GM23338 (cell line): ENCODE measurements around the gene SLC16A6.

Experiments used
- EZH2 ChIP-seq: fragments of 200-600 bp; sonication (generic); IDR thresholded peaks from one replicate; pipeline ENCODE4 v1.8.0; 2017; ENCODE audit warnings: antibody characterized with exemption, mild to moderate bottlenecking, low read depth; ENCODE audit not compliant: unreplicated experiment
- EZH2phosphoT487 ChIP-seq: fragments of 200-600 bp; sonication (generic); IDR thresholded peaks from one replicate; pipeline ENCODE4 v1.8.1; 2018; ENCODE audit warnings: antibody characterized with exemption; ENCODE audit not compliant: unreplicated experiment
- JUNB ChIP-seq: IDR thresholded peaks from one replicate; pipeline ENCODE4 v1.6.1; 2016; ENCODE audit warnings: antibody characterized with exemption; ENCODE audit not compliant: unreplicated experiment
- POLR2AphosphoS5 ChIP-seq: IDR thresholded peaks from 2 replicates; pipeline ENCODE4 v1.6.1; 2016; ENCODE audit warnings: antibody characterized with exemption, low read depth
- ZNF114 ChIP-seq: fragments of 250-450 bp; sonication (Bioruptor Pico); IDR thresholded peaks from 2 replicates; pipeline ENCODE4 v1.5.0; 2020; ENCODE audit warnings: mild to moderate bottlenecking, moderate library complexity
- ZNF331 ChIP-seq: fragments of 250-450 bp; sonication (Bioruptor Pico); IDR thresholded peaks from 2 replicates; pipeline ENCODE4 v1.5.0; 2020; ENCODE audit warnings: low read depth, mild to moderate bottlenecking, moderate library complexity
- TF ChIP-seq, protein P1 (sequence below), 2 experiments: fragments of 200-600 bp in 1 of 2; sonication (generic) in 1 of 2; conservative IDR thresholded peaks; 2 replicates each; pipeline versions ENCODE4 v1.5.1 to v1.6.1; 2016 to 2017; ENCODE audit warnings: antibody characterized with exemption in 2 of 2, low read depth in 2 of 2, mild to moderate bottlenecking in 2 of 2, moderate library complexity in 1 of 2
- TF ChIP-seq, protein P2 (sequence below): IDR thresholded peaks from one replicate; pipeline ENCODE4 v1.6.1; 2018; ENCODE audit warnings: antibody characterized with exemption; ENCODE audit not compliant: unreplicated experiment
- TF ChIP-seq, protein P3 (sequence below): IDR thresholded peaks from 2 replicates; pipeline ENCODE4 v1.6.1; 2016; ENCODE audit warnings: antibody characterized with exemption

DNA sequence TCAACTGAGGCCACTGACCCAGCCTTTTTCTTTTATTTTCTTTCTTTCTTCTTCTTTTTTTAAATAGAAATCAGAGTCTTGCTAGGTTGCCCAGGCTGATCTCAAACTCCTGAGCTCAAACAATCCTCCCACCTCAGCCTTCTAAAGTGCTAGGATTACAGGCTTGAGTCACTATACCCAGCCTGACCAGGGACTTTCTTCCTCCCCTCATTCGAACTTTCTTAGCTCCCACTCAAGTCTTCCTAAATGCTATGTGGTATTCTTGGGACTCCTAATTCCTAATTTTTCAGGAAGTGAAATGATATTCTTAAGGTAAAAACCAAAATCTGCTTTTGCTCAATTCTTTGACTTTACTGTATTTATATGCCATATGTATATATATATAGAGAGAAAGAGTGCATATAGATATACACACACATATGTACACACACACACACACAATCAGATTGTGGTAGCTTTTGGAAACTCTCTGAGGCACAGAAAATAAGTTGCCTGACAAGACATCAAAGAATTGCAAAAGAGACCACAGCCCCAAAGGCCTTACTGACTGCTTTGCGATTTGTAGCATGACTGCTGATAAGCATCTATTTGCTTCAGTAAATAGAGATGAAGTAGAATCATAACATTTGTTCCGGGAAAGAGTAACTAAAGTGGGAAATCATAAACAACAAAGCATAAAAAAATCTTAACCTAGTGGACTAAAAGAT is 52.6 kb downstream of the SLC16A6 start:
- TF ChIP-seq, protein P1, sequence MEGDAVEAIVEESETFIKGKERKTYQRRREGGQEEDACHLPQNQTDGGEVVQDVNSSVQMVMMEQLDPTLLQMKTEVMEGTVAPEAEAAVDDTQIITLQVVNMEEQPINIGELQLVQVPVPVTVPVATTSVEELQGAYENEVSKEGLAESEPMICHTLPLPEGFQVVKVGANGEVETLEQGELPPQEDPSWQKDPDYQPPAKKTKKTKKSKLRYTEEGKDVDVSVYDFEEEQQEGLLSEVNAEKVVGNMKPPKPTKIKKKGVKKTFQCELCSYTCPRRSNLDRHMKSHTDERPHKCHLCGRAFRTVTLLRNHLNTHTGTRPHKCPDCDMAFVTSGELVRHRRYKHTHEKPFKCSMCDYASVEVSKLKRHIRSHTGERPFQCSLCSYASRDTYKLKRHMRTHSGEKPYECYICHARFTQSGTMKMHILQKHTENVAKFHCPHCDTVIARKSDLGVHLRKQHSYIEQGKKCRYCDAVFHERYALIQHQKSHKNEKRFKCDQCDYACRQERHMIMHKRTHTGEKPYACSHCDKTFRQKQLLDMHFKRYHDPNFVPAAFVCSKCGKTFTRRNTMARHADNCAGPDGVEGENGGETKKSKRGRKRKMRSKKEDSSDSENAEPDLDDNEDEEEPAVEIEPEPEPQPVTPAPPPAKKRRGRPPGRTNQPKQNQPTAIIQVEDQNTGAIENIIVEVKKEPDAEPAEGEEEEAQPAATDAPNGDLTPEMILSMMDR (conservative IDR thresholded peaks at IDR 0.05; ENCODE audit: low read depth in 2 of 2), result no peak
- TF ChIP-seq, protein P2, sequence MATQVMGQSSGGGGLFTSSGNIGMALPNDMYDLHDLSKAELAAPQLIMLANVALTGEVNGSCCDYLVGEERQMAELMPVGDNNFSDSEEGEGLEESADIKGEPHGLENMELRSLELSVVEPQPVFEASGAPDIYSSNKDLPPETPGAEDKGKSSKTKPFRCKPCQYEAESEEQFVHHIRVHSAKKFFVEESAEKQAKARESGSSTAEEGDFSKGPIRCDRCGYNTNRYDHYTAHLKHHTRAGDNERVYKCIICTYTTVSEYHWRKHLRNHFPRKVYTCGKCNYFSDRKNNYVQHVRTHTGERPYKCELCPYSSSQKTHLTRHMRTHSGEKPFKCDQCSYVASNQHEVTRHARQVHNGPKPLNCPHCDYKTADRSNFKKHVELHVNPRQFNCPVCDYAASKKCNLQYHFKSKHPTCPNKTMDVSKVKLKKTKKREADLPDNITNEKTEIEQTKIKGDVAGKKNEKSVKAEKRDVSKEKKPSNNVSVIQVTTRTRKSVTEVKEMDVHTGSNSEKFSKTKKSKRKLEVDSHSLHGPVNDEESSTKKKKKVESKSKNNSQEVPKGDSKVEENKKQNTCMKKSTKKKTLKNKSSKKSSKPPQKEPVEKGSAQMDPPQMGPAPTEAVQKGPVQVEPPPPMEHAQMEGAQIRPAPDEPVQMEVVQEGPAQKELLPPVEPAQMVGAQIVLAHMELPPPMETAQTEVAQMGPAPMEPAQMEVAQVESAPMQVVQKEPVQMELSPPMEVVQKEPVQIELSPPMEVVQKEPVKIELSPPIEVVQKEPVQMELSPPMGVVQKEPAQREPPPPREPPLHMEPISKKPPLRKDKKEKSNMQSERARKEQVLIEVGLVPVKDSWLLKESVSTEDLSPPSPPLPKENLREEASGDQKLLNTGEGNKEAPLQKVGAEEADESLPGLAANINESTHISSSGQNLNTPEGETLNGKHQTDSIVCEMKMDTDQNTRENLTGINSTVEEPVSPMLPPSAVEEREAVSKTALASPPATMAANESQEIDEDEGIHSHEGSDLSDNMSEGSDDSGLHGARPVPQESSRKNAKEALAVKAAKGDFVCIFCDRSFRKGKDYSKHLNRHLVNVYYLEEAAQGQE, result no peak
- TF ChIP-seq, protein P3, sequence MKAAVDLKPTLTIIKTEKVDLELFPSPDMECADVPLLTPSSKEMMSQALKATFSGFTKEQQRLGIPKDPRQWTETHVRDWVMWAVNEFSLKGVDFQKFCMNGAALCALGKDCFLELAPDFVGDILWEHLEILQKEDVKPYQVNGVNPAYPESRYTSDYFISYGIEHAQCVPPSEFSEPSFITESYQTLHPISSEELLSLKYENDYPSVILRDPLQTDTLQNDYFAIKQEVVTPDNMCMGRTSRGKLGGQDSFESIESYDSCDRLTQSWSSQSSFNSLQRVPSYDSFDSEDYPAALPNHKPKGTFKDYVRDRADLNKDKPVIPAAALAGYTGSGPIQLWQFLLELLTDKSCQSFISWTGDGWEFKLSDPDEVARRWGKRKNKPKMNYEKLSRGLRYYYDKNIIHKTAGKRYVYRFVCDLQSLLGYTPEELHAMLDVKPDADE, result no peak
- TF ChIP-seq POLR2AphosphoS5, result no peak
- TF ChIP-seq EZH2phosphoT487, result no peak
- TF ChIP-seq EZH2, result no peak
- TF ChIP-seq ZNF331, result no peak
- TF ChIP-seq ZNF114 (CRISPR knock-in tag), result no peak
- TF ChIP-seq JUNB, result no peak
